Mucosa of gallbladder (tissue), 1 donor: Measurements from ENCODE around the gene ABCG1. TPM values are rescaled to one million over a fixed set of nuclear protein-coding genes. Genes with fewer than 3 reads are reported as not detected.
"Not testable (repeated sequence)": the region's sequence is repeated elsewhere in the genome, so short reads cannot be mapped to it uniquely, and the experiment has no call there.

ENCODE experiments used
- DNase-seq: peaks from one replicate; pipeline ENCODE4 v3.0.0-alpha.2; 2020; ENCODE audit warnings: low spot score
- total RNA-seq: library from RNA; stranded (reverse); gene quantifications from one replicate; pipeline ENCODE4 v1.2.1, GENCODE V29; 2021
- donor health status: DM: no; HTN: no; CAD: no.

The ABCG1 gene
- total RNA-seq, 1 donor from 2014 or later: 19.5 TPM

DNA sequence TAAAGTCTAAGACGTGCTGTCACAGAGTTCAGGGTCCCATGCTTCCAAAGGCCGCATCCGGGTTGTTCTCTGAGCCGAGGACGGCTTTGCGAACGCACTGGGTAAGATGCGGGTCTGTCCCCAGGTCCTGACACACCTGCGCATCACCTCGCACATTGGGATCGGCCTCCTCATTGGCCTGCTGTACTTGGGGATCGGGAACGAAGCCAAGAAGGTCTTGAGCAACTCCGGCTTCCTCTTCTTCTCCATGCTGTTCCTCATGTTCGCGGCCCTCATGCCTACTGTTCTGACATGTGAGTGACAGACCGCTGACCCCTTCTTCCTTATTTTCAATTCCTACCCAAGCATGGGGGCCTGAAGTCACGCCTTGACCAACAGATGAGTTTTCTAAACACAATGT is 71.0 kb downstream of the ABCG1 start:
- no peak for DNase-seq

DNA sequence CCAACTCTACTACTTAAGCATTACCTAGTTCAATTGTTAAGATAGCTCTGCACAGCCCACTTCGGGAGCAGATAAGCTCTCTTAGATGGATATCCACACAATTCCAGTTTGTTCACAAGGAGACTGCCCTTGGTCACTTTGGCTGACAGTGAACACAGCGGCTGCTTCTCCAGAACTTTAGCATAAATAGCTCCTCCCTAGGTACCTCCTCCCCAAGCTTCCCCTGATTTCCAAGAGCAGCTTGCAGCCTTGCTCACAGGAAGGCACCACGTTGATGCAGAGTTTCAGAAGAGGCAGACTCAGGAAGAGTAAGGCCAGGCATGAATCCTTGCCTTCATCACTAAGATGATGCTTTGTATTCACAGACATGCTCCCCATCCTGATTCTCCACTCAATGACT is 71.6 kb downstream of the ABCG1 start:
- DNase-seq: no peak

DNA sequence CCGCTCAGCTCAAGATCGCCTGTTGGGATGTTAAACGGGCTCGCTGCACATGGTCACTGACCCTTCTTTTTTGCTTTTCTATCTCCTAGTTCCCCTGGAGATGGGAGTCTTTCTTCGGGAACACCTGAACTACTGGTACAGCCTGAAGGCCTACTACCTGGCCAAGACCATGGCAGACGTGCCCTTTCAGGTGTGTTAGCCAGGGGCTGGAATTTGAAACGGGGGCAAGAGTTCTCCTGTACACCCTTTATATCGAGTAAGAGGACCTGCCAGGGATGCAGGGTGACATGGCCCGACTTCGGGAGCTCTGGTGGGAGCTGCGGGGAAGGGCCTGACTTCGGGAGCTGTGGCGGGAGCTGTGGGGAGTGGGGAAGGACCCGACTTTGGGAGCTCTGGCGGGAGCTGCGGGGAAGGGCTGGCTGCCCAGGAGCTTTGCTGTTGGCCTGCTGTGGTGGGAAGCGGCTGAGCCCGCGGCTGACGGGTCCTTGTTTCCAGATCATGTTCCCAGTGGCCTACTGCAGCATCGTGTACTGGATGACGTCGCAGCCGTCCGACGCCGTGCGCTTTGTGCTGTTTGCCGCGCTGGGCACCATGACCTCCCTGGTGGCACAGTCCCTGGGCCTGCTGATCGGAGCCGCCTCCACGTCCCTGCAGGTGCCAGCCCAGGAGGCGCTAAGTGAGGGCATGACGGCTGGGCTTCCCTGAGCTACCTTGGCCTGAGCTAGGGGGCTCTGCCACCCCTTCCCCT is 72.2 kb downstream of the ABCG1 start:
- no peak for DNase-seq

DNA sequence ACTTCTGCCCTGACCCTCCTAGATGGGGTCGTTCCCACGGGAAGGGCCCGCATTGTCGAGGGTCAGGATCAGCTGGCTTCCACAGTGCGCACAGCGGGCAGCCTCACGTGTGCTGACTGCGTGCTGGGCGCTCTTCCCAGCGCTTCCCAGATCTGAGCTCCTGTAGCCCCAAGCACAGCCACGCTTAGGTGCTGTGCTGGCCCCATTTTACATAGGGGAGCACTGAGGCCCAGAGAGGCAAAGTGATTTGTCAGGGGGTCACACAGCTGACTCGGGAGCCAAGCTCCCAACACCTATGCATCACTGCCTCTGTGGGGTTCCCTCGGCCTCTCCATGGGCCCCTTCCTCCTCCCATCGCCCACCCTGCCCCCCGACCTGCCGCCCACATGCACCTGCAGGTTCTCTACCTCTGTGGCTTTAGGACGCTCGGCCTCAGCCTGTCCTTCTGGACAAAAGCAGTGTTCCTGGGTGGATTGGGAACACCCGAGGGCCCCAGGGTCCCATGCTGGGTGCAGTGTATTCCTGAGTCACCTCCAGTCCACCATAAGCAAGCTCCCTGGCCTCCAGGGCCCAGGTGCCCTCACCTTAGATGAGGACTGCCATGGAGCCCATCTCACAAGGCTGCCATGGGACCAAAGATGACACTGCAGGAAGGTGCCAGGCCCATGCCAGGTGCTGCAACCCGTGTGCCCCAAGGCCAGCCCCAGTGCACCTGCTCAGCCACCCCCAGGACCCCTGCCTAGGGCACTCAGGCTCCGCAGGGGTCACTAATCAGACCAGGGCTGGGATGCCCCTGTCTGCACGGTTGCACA is 73.0 kb downstream of the ABCG1 start:
- DNase-seq: no peak

- DNase-seq: not testable (repeated sequence)
Measured at GRCh38 chr21:42292563-42293142, 73.7 kb downstream of the ABCG1 start.

DNA sequence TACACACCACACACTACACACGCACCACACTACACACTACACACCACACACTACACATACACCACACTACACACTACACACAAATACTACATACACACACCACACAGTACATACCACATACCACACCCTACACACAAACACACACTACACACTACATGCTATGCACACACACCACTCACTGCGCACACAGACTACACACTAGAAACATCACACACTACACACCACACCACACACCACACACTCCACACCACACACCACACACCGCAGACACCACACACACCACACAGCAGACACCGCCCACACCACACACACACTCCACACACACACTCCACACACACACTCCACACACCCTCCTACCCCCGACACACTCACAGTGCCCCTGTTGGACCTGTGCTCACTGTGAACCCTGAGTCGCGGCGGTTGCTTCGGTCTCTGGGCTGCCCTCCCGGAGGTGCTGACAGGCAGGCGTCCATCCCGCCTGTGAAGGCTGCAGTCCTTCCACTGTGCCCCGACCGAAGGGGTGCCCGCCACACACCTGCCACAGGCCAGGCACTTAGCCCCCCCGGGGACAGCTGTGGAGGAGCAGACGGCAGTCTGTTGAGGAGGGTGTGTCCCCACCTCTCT is 74.8 kb downstream of the ABCG1 start:
- DNase-seq: no peak

DNA sequence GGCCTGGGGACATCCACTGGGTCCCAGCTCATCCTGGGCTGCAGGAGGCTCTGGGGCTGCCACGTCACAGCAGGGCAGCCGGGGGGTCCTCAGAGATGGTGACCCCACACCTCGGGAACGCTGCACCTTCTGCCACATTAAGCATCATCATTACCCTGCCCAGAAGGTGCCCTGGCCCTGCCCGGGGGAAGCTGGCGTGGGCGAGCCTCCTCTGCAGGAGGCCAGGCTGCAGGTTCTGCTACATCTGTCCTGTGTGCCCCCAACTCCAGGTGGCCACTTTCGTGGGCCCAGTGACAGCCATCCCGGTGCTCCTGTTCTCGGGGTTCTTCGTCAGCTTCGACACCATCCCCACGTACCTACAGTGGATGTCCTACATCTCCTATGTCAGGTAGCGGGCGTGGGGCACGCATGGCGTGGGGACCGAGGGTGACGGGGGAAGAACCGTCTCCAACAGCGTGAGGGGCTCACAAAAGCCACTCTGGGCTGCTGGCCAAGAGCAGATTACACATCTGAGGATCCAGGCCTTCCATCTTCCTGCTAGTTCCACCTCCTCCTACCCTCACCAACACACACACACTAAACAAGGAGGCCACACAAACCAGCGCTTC is 75.4 kb downstream of the ABCG1 start:
- DNase-seq: no peak

GRCh38 chr21:42295845-42296244 is 76.9 kb downstream of the ABCG1 start:
- DNase-seq: no peak

DNA sequence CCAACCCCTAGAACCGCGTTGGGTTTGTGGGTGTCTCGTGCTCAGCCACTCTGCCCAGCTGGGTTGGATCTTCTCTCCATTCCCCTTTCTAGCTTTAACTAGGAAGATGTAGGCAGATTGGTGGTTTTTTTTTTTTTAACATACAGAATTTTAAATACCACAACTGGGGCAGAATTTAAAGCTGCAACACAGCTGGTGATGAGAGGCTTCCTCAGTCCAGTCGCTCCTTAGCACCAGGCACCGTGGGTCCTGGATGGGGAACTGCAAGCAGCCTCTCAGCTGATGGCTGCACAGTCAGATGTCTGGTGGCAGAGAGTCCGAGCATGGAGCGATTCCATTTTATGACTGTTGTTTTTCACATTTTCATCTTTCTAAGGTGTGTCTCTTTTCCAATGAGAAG is 77.6 kb downstream of the ABCG1 start:
- DNase-seq: no peak

DNA sequence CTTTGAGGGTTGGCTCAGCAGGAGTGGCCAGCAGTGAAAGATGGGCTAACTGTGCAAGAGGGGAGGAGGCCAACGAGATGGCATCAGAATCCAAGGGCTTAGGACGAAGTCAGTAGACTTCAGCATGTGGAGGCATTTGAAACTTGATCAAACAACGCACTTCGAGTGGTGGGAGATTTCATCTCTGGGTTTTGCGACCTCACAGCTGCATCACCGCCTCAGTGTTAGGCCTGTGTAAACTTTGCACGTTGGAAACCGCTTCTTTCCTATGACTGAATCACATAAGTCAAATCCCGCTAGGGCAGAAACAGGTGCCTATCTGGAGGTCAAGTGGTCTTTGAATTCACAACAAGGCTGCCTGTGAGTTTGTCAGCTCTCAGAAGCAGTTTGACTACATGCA is 78.4 kb downstream of the ABCG1 start:
- DNase-seq: no peak

GRCh38 chr21:42298237-42298636 is 79.3 kb downstream of the ABCG1 start:
- no peak for DNase-seq

DNA sequence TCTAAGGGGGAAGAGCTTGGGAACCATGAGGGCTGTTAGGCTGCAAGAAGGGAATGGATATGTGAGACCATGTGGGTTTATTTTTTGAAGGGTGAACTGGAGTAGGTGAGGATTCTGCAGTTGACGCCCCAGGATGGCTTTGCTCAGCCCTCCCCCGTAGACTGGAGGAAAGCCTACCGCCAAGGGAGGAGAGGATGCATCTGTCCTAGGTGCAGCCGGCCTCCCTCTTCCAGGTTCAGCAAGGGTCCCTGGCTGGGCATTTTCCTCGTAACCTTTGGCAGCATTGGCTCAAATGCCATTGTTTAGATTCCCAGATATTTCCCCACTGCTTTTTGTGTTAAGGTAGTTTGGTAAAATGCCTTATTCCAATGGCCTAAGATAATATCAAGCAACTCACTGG is 79.7 kb downstream of the ABCG1 start:
- no peak for DNase-seq

- peak; percentile 65 for DNase-seq
Measured at GRCh38 chr21:42299324-42300044, 80.5 kb downstream of the ABCG1 start.

DNA sequence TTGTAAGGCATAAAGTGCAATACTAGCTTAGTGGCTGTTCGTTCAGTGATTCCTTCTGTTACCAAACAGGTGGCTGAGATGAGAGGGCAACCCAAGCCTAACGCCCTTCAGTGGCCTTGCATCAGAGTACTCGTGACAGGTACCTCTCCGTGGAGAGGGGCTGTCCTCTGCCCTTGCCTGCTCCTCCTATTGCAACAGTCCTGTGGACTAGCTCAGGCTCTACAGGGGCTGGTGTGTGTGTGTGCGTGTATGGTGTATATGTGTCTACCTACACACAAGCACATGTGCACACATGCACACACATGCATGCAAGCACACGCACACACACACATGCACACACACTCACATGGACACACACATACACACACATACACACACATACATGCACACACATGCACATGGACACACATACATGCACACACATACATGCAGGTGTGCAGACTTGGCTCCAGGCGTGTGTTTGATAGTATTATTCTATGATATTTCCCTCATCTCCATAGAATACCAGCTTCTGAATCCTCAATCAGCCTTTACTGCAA is 81.2 kb downstream of the ABCG1 start:
- no peak for DNase-seq

- DNase-seq: no peak
Measured at GRCh38 chr21:42300956-42301355, 82.0 kb downstream of the ABCG1 start.

GRCh38 chr21:42301371-42302075 is 82.6 kb downstream of the ABCG1 start:
- no peak for DNase-seq

DNA sequence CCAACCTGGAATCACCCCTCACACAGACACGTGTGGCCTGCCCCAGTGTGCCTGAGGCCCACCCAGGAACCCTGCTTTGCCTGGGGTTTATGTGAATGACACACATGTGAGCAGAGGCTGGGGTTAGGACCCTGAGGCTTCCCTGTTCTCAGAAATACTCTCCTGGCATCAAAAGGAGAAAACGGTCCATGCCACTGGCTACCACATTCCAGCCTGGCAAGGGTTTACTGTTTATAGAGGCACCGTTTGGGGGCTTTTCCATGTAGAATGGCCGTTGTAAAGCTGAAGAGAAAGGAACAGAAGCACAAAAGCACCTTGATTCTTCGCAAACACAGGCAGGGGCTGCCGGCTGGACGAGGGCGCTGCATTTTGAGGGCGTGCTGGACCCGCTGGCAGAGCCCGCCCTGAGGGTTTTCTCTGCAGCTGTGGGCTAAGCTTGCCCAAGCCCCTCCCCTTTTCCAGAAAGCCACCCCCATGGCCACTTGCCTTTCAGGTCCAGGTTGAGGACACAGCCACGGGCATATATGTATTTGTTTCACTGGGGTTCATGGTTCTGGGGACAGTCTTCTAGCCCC is 83.2 kb downstream of the ABCG1 start:
- no peak for DNase-seq

DNA sequence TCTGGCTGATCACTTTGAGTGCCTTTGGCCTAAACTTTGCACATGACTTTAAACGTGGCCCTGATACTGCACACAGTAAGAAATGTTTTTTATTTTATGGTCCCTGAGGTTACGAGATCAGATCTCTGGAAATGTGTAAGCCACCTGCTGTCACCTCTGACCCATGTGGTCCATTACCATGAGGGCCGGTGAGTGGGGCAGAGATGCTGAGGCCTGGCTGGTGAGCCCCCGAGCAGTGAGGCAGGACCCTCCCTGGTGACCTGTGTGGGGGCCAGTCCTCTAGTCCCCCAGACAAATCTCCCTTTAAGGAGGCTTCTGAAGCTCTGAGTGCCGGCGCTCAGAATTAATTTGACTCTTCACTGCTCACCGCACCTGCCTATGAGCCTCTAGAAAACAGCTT is 83.9 kb downstream of the ABCG1 start:
- DNase-seq: no peak

GRCh38 chr21:42303443-42303842 is 84.5 kb downstream of the ABCG1 start:
- DNase-seq: no peak
